ENCODE results near the gene HIF3A.

DNA sequence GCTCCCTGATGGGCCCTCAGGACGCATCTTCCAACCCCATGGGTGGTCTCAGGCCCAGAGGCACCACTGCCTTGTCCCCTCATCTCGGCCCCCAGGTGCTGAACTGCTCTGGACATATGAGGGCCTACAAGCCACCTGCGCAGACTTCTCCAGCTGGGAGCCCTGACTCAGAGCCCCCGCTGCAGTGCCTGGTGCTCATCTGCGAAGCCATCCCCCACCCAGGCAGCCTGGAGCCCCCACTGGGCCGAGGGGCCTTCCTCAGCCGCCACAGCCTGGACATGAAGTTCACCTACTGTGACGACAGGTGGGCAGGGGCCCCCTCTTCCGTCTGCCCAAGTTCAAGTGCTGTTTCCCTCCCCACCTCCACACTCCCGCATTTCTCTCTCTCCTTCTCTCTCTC, 12.2 kb downstream of the HIF3A start:
- TF ChIP-seq, protein P1, sequence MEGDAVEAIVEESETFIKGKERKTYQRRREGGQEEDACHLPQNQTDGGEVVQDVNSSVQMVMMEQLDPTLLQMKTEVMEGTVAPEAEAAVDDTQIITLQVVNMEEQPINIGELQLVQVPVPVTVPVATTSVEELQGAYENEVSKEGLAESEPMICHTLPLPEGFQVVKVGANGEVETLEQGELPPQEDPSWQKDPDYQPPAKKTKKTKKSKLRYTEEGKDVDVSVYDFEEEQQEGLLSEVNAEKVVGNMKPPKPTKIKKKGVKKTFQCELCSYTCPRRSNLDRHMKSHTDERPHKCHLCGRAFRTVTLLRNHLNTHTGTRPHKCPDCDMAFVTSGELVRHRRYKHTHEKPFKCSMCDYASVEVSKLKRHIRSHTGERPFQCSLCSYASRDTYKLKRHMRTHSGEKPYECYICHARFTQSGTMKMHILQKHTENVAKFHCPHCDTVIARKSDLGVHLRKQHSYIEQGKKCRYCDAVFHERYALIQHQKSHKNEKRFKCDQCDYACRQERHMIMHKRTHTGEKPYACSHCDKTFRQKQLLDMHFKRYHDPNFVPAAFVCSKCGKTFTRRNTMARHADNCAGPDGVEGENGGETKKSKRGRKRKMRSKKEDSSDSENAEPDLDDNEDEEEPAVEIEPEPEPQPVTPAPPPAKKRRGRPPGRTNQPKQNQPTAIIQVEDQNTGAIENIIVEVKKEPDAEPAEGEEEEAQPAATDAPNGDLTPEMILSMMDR (IDR thresholded peaks at IDR 0.05 in 2 of 3, conservative IDR thresholded peaks at IDR 0.05 in 1 of 3; ENCODE audit: borderline replicate concordance in 1 of 3, insufficient read depth in 1 of 3, low read depth in 2 of 3, low read length in 2 of 3): no peak
- TF ChIP-seq EZH2 (IDR thresholded peaks at IDR 0.05): no peak
- no peak for TF ChIP-seq CEBPB (IDR thresholded peaks at IDR 0.05; ENCODE audit: low read depth)
- no peak for TF ChIP-seq RAD21 (IDR thresholded peaks at IDR 0.05; ENCODE audit: low read depth)
- TF ChIP-seq, protein P2, sequence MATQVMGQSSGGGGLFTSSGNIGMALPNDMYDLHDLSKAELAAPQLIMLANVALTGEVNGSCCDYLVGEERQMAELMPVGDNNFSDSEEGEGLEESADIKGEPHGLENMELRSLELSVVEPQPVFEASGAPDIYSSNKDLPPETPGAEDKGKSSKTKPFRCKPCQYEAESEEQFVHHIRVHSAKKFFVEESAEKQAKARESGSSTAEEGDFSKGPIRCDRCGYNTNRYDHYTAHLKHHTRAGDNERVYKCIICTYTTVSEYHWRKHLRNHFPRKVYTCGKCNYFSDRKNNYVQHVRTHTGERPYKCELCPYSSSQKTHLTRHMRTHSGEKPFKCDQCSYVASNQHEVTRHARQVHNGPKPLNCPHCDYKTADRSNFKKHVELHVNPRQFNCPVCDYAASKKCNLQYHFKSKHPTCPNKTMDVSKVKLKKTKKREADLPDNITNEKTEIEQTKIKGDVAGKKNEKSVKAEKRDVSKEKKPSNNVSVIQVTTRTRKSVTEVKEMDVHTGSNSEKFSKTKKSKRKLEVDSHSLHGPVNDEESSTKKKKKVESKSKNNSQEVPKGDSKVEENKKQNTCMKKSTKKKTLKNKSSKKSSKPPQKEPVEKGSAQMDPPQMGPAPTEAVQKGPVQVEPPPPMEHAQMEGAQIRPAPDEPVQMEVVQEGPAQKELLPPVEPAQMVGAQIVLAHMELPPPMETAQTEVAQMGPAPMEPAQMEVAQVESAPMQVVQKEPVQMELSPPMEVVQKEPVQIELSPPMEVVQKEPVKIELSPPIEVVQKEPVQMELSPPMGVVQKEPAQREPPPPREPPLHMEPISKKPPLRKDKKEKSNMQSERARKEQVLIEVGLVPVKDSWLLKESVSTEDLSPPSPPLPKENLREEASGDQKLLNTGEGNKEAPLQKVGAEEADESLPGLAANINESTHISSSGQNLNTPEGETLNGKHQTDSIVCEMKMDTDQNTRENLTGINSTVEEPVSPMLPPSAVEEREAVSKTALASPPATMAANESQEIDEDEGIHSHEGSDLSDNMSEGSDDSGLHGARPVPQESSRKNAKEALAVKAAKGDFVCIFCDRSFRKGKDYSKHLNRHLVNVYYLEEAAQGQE (IDR thresholded peaks at IDR 0.05; ENCODE audit: low read depth): no peak
- TF ChIP-seq, protein P3, sequence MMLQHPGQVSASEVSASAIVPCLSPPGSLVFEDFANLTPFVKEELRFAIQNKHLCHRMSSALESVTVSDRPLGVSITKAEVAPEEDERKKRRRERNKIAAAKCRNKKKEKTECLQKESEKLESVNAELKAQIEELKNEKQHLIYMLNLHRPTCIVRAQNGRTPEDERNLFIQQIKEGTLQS (IDR thresholded peaks at IDR 0.05): no peak
- no peak for TF ChIP-seq POLR2A (IDR thresholded peaks at IDR 0.05; ENCODE audit: borderline replicate concordance, extremely low read depth, insufficient read depth, insufficient read length)
- no peak for TF ChIP-seq ZNF274 (IDR thresholded peaks at IDR 0.05; ENCODE audit: low read depth, low read length)
- no peak for TF ChIP-seq POLR2AphosphoS5 (IDR thresholded peaks at IDR 0.05; ENCODE audit: low read depth, low read length)

All from HCT116 (cell line).